Kidney tubule cell (primary cell): Measurements from ENCODE around the gene SLIT1.

Experiments used
- DNase-seq: peaks from one replicate; pipeline ENCODE4 v3.0.0-alpha.2; 2018; ENCODE audit warnings: low spot score

Gene SLIT1

DNA sequence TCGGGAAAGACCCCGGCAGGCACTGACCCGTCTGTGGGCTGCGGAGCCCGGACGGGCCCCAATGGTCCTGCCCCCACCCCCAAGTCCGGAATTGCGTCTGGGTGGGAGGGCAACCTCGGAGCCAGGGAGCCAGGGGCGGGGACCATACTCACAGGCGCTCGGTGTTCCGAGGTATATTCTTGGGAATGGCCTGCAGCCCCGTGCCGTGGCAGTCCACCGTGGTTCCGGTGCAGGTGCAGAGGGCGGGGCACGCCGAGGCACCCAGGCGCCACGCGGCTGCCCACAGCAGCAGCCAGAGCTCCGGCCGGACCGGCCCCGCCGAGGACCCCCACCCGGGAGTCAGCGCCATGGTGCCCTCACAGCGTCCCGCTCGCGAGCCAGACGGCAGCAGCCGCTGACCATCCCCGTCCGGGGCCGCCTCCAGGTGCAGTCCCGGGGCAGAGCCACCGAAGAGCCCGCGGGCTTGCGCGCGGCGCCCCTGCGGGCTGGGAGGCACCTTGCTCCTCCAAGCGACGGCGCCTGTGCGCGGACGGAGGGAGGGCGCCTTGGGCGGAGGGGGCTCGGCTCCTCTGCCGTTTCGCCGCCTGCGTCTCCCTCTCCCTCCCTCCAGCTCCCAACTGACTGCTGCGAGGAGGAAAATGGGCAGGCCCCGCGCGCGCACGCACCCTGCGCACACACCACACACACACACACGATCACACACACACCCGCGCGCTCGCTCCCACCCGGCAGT, at the start of gene SLIT1:
Gene SLIT1 (minus strand): TSS at position 634 of the 733 bp plus-strand sequence. CDS start 285 bp downstream, at position 349.
- no peak for DNase-seq

DNA sequence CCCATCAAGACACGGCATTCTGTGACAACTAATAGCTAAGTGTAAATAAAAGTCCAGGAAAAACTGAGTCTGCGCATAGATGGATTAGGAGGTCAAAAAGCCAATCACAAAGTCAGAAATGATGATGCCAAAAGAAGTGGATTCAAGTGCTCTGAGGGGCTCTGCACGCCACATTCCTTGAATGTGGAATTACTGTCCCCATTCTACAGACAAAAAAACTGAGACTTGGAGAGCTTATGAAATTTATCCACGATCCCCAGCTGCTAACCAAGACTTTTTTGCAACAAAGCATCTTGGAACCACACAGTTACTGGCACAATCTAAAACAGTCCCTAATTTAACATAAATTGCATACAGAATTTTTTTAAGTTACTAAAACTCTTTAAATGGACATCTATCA, 49.6 kb upstream of the SLIT1 start:
- no peak for DNase-seq

DNA sequence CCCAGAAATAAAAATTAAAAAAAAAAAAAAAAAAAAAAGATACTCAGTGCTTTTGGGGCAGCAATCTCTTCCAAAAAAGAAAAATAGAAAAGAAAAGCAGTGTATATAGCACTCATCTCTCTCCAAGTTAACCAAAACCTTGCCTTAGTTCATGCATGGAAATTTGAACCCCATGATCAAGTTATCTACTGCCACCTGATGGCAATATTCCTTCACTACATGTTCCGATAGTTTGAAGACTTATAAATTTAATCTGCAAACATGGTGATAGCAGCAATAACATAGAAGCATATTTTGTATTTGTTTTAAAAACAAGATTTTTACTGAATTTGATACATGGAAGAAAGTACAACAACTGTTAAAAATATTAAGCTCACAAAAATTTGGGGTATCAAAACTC, 48.6 kb upstream of the SLIT1 start:
- DNase-seq = peak; percentile 47

DNA sequence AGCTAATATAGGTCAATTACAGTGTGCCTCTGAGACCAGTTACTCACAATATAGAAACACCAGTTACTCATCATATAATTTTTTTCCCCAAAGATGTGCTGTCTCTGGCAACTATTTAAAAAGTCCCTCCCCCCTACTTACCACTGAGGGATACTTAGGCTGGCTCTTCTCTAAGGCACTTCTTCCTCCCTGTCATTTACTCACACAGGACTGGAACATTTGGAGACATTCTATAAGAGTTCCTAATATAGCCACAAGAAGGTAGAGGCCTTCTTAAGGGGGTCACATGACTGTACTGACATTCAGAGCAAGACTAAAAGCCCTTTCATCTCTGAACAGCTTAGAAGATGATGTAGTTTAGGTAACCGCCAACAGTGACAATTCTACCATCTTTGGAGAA, 44.4 kb upstream of the SLIT1 start:
- DNase-seq = peak; percentile 4

DNA sequence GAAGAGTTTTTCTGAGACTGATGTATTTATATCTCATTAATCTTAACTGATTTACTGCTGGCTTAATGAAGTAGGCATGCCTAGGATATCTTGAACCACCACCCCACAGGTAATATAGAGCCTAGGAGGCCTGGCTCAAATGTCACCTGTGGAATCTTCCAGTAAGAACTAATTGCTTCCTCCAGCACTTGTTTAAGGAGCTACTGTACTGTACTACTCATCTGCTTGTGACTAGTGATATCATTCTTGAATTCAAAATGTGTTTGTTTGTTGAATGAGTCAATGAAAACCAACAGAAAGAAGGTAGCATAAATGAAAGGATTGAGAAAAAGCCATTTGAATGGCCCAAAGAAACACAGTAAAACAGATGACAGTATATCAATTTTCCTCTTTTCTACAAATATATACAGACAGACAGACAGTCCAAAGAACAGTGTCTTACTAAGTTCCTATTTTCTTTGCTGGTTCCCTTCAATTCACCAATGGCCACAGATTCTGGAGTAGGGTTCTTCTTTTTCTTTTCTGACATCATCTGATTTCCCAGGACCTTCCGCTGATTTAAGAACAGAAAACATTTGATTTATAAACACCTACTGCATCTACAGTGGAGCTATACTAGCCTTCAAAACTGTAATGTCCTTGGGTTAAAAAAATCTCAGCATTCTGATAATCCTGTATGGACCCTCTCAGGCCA, 43.7 kb upstream of the SLIT1 start:
- DNase-seq = peak; percentile 71

DNA sequence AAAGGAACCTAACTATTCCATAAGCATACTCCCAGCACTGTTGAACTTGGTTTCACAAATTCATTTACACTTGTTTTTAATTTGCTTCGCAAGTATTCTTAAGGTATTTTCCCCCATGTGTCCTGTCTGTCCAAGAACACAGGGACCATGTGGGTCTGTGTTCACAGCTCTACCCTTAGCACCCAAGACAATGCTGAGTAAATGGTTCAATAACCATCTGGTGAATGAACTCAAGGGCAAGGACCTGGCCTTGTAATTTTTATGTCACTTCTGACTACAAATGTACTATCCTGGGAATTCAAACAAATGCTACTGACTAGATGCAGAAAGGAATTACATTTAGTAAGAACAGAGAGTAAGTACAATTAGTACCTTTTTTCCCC, 43.0 kb upstream of the SLIT1 start:
- peak; percentile 1 for DNase-seq

DNA sequence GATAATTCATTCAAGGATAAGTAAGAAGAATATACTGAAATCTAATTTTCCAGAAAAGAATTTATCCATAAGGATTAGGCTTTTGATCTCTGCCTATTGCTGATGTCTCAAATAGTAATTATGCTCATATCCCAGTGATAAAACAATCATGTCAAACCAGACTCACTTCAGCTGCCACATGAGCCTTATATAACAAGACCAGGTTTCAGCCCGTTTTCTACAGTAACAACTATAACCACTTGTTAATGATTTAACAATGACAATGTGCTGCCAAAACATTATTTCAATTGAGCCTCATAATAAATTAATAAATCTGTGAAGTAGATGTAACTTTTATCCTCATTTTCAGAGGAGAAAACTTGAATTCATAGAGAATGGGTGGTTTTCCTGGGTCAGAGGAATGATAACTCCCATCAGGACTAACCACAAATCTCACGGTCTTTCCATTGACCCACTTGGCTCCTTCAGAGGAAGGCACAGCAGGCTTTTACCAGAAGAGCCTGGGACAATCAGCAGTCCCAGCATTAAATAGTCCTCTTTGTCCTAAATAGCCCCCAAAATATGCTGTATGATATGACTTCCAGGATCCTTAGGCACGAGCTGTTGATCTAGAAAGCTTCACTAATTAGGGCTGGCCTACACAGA, 42.5 kb upstream of the SLIT1 start:
- DNase-seq = peak; percentile 17

DNA sequence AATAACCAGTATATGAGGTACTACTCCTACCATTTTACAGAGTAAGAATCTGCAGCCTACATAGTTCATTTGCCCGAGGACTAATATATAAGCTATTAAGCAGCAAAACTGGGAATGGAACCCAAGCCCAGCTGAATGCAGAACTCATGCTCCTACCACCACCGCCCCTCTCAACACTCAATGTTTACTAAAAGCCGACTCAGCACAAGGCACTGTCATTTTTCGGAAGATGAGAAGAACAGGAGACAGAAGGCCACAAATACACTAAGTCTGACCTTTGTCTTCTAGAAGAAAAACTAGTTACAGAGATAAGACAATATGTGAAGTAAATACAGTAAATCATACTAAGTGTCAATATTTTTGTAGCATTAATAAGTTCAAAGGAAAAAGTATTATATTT, 40.6 kb upstream of the SLIT1 start:
- no peak for DNase-seq

DNA sequence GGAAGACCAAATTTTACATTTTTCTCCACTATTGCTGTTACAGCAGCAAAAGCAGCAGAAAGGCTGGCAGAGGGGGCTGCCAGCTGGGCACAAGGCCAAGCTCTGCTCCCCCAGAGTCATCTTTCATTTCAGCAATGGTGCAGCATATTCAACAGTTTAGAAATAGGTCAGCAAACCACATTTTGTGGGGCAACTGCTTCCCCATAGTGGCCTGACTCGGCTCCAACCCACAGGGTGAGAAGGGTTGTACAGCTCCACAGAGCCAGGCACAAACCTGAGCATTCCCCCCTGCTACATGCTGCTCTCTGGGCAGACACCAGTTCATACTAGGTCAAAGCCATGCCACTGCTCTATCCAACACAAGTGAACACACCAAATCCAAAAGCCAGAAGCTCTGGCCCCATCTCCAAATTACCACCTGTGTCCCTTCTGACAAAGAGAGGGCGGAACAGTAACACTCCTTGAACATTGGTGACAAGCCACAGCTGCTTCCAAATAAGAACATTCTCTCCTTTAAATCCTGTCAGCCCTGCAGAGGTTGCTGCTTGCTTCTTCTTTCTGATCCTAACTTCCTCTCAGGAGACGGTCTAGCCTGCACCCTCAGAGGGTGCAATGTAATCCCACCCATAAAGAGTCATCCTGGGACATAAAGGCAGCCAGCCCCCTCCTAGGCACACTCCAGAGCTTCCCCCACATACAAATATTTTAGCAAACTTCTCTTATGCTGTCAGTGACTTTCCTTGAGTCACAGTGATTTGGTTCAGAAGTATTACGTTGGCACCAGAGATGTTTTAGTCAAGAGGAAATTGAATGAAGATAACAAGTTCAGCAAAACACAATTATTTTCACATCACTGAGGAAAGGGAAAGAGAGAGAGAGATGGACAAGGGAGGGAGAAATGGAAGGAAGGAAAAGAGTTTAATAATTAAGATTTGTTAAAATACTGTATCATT, 39.0 kb upstream of the SLIT1 start:
- DNase-seq = no peak

DNA sequence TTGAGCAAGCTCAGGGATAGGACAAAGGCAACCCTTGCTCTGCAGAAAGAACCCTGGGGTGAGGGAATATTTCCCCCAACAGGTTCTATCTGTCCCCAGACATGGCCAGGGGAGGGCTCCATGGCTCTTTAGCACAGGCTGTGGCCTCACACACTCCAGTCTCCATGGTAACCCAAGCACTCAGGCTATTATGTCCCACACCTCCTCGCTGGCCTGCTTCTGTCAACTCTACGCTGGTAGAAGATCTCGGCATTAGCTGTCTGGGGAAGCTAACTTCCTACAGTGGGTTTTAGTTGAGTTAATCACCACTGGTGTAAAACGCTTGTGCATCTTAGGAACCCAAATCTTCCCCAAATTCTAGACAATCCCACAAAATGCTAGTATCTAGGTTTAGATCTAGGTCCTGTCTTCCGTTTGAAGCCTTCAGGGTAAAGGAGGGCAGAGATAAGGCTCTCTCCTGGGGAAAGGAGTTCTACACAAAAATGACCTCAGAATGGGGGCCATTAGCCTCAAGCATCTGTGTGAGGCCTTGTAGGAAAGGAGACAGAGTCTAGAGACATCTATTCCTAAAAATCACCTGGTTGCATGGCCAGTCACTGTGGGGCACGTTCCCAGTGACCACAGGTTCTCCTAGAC, 36.7 kb upstream of the SLIT1 start:
- DNase-seq = no peak

DNA sequence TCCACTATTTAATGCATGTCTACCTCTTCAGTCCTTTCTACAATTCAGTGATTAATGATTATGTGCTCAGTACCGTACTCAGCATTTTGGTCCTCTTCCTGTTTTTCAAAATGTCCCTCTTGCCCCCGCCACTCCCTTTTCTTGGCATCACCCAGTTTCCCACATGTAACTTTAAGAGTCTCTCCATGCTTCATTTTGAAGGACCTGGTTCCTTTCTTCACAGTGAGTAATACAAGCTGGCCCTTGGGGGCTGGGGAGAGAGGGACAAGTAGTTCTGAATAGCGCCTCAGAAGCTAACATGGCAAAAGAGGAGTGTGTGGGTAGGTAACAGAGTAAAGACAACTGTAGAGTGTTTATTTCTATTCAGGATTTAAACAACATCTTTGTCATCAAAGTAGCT, 34.6 kb upstream of the SLIT1 start:
- no peak for DNase-seq

DNA sequence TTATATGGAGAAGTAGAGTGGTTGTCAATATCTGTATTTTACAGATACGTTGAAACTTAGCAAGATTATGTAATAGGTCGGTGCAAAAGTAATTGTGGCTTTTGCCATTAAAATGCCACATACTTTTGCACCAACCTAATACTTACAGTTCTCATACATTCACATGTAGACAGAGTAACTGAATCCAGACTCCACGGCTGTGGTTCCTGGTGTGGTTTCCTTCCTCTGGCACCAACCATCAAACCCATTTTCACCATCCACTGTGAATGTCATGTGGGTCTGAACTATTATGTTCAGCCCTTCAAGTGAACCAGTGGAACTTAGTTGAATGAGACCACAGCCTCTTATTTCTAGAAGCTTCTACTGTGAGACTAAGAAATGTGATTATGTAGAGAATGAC, 31.5 kb upstream of the SLIT1 start:
- DNase-seq = no peak

DNA sequence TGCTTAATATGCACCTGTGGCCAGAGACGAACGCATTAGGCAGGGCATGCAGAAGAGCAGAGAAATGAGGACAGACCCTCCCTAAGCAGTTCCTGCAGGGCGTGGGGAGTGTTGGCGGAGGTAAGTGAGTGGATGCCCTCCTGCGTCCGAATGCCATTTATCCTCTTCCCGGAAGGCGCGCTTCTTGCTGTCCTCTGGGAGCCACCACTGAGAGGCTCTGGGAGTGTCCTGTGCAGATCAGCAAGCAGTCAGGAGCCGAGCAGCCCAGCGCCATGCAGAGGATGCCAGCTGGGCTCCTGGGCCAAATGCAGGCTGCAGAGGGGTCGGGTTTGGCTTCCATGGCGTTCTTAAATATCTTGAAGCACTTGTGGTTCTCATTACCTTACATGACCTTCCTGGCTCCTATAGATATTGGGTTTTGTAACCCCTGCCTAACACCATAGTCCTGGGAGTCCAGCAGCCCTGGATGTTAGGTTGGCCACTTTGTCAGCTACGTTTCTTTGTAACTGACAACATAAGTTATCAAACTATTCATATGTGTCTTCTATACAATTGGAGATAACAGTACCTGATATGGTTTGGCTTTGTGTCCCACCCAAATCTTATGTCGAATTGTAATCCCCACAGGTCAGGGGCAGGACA, 30.0 kb upstream of the SLIT1 start:
- no peak for DNase-seq

DNA sequence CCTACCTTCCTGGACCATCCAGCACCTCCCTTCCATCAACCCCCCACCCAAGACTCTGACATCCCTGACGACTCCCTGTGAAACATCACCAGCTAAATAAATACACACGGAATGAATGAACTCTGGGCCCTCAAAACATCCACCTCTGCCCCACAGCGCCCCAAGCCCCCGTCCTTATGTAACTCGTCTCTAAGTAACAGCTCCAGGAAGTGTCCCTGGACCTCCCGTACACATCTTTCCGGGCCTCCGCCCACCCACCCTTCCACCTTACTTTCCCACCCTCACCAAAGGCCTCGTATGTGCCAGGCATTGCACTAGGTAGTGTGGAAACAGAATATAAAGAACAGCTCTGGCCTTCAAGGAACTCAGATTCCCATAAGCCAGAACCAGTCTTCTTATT, 27.7 kb upstream of the SLIT1 start:
- no peak for DNase-seq

DNA sequence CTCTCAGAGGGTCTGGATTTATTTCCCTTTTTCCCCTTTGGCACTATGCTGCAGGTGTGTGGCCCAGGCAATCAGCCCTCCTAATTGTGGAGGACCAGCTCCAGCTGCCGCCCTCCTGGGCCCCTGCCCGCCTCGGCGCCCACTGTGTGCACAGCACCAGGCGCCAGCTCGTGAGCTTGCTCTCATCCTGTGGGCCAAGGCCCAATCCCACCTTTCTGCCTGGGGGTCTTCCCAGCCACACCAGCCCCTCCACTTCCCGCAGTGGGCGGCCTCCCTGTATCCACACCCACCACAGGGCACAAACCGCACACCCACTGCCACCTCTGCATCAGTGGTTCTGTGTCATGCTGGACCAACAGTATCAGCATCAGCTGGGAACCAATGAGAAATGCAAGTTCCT, 25.5 kb upstream of the SLIT1 start:
- no peak for DNase-seq

DNA sequence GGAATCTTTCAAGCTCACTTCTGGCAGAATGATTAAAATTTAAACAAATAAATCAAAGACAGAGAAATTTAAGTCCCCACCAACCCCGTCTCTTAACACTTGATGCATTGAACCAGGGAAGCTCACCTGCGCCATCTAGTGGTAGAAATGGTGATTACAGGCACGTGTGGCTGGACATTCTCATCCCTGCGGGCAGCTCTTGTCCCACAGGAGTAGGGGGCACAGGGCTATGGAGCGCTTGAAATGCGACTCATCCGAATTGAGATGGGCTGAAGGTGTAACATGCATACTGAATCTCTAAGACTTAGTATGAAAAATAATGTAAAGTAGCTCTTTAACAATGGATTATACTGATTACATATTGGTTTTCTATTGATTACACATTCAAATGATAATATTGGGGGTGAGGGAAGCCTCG, 24.8 kb upstream of the SLIT1 start:
- DNase-seq = peak; percentile 72

DNA sequence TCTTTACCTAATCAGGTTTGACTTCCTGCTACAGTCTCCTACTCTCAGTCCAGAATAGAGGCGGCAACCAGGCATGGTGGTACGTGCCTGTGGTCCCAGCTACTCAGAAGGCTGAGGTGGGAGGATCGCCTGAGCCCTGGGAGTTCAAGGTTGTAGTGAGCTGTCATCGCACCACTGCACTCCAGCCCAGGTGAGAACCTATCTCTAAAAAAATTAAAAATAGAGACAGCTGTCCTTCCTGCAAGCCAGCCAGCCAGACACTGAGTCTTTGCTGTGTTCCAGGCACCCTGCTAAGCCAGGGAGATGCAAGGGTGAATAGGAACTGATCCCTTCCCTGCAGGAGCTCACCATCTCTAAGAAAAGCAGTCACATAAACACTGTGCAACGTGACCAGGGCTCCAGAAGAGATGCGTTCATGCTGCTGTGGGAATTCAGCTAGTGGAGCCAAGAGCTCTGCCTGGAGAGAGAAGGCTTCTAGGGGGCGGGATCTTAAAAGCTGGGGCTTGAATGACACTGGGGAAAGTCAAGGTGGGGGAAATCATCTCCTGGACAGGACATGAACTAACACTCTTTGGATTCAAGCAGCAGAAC, 22.1 kb upstream of the SLIT1 start:
- DNase-seq = no peak

DNA sequence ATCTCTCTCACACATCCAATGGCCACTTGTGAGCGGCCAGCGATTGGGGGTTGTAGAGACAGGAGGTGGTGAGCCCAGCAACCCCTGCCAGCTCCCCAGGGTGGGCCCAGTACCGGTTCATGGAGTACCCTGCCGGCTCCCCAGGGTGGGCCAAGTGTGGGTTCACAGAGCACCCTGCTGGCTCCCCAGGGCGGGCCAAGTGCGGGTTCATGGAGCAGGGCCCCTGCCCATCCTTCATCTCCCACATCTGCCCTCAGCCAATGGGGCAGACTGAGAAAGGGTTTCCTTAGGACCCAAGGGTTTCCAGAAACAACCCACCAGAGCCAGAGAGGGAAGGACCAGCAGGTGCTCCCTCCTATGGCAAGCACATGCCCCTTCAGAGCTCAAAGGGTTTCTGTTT, 21.4 kb upstream of the SLIT1 start:
- DNase-seq = no peak

DNA sequence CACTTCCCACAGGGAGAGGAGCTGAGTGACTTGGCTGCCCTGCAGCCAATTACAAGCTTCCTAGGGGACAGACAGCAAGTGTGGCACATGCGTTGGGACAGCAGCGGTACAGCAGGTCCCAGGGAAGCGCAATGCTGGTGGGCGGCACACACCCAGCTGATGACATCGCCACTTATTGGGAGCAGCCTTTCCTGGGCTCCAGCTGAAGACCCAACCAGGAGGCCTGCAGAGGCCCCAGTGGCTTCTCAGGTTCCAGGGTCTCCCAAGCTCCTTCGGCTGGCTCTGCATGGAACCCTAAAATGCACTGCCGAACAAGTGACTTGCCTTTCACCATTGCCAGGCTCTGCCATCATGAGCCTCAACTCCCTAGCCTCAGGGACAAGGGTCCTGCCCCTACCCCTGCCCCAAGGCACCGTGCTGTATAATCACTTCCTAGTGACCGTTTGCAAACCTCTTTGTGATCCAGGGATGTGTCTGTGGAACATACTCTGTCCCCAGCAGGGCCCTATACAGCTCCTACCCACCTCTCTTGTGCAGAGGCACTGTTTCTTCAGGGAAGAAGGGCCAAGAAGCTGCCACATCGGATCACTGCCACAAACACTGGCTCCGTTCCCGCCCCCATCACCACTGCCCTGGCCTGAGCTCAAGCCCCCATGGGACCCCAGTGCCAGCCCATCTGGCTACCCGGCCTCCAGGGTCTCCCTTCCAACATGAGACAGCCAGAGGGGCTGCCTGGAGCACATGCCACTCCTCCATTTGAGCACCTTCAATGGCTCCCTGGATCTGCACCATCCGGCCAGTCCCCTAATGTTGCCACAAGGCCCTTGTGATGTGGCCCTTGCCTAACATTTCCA, 19.3 kb upstream of the SLIT1 start:
- no peak for DNase-seq

DNA sequence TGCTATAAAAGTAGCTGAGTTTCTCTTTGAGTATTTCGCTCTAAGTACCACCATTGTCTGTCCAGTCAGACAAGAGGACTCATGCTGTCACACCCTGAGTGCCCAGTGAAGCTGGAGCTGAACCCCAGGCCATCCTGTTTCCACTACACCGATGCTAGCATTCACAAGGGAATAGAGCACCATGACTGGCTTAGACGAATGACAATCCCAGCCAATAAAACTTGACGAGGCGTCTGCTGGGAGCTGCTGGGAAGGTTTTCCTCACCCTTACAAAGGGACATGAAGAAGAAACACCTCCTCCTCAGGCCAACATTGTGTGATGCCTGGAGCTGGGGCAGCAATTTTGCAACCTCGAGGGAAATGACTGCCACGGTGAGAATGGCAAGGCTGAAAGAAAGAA, 17.5 kb upstream of the SLIT1 start:
- no peak for DNase-seq
